Measurements from ENCODE around the gene LRMDA.

DNA sequence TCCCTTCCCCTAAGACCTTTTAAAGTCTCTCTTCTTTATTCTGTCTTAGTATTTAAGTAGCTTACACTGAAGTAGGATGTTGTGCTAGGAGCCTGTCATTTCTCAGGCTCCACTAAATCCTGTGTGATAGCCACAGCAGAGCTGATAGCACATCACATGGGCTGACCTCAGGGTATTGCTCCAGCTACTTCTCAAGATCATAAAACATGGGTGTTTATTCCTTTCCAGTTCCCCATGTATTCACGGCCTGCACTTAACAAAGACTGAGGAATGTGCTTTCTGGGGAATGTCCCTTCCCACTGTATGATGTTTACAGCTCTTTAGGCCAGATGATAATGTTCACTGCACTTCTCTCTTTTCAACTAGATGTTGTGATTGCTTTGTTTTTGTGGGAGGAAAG is 1119.4 kb downstream of the LRMDA start:
- TF ChIP-seq, protein P1, sequence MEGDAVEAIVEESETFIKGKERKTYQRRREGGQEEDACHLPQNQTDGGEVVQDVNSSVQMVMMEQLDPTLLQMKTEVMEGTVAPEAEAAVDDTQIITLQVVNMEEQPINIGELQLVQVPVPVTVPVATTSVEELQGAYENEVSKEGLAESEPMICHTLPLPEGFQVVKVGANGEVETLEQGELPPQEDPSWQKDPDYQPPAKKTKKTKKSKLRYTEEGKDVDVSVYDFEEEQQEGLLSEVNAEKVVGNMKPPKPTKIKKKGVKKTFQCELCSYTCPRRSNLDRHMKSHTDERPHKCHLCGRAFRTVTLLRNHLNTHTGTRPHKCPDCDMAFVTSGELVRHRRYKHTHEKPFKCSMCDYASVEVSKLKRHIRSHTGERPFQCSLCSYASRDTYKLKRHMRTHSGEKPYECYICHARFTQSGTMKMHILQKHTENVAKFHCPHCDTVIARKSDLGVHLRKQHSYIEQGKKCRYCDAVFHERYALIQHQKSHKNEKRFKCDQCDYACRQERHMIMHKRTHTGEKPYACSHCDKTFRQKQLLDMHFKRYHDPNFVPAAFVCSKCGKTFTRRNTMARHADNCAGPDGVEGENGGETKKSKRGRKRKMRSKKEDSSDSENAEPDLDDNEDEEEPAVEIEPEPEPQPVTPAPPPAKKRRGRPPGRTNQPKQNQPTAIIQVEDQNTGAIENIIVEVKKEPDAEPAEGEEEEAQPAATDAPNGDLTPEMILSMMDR (IDR thresholded peaks at IDR 0.05): no peak
- TF ChIP-seq POLR2A (IDR thresholded peaks at IDR 0.05): no peak

All from adrenal gland (tissue), 5 donors.